Astrocyte of the spinal cord (primary cell): Measurements from ENCODE around the gene C4orf50.

Source experiments
- DNase-seq: peaks from one replicate; pipeline ENCODE4 v3.0.0; 2011; ENCODE audit warnings: low read depth, low spot score
- H3K4me3 ChIP-seq: 2 replicates; pipeline ENCODE4 v1.5.1; 2011; ENCODE audit warnings: low read depth, mild to moderate bottlenecking, low read length, moderate library complexity
- in situ Hi-C: cut with HindIII; loops from 2 replicates; pipeline ENCODE4 v1.10.0; 2017; ENCODE audit warnings: low sequenced_read_pairs
- TF ChIP-seq, protein P1 (sequence below): IDR thresholded peaks from 2 replicates; pipeline ENCODE4 v1.5.1; 2012; ENCODE audit warnings: low read depth, mild to moderate bottlenecking, low read length, inconsistent platforms

Gene C4orf50

DNA sequence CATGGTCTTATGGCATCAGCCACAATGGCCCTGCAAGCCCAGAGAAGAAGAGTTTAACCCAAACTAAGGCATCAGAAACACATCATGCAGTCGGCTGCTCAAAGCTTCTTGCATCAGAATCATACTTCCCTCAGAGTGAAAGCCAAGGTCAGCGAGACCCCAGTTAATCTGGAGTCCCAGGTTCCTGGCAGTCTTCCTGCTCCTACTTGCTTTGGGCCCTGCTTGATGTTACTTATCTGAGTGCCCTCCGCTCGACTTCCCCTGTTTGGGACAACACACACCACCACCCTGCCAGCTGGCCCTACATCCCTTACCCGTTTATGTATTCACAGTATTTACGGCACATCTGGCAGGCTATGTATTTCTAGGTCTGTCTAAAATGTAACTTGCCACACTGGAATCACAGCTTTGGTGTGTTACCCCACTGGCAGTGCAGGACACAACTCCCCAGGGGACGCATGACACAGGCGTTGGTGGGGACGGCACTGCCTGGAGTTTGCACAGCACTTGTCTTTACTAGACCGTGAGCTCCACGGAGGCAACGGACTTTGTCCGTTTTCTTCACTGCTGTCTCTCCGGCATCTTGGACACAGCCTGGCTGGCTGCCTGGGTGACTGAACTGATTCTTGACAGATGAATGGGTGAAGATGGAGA lies 148.1 kb downstream of the C4orf50 start:
- in situ Hi-C loops = no loop called here
- H3K4me3 ChIP-seq = no peak overlapping the region
- TF ChIP-seq, protein P1, sequence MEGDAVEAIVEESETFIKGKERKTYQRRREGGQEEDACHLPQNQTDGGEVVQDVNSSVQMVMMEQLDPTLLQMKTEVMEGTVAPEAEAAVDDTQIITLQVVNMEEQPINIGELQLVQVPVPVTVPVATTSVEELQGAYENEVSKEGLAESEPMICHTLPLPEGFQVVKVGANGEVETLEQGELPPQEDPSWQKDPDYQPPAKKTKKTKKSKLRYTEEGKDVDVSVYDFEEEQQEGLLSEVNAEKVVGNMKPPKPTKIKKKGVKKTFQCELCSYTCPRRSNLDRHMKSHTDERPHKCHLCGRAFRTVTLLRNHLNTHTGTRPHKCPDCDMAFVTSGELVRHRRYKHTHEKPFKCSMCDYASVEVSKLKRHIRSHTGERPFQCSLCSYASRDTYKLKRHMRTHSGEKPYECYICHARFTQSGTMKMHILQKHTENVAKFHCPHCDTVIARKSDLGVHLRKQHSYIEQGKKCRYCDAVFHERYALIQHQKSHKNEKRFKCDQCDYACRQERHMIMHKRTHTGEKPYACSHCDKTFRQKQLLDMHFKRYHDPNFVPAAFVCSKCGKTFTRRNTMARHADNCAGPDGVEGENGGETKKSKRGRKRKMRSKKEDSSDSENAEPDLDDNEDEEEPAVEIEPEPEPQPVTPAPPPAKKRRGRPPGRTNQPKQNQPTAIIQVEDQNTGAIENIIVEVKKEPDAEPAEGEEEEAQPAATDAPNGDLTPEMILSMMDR = no peak
- no peak for DNase-seq

DNA sequence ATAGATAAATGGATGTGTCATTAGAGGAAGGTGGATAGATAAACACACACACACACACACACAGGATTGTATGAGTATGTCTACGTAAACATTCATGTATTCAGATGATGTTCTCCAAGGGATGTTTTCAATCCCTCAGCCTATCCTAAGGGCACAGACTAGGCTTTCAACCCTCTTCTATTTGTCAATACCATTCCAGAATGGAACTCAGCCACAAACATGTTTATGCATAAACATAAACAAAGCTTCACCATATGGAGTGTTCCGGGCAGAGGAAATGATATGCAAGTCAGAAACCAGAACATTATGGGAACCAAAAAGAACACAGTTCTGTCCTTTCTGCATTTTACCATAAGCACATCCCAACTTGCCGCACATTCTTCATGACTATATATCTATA lies 150.4 kb downstream of the C4orf50 start:
- in situ Hi-C loops = no loop called here
- TF ChIP-seq, protein P1 = no peak
- DNase-seq = no peak
- no peak overlapping the region for H3K4me3 ChIP-seq

DNA sequence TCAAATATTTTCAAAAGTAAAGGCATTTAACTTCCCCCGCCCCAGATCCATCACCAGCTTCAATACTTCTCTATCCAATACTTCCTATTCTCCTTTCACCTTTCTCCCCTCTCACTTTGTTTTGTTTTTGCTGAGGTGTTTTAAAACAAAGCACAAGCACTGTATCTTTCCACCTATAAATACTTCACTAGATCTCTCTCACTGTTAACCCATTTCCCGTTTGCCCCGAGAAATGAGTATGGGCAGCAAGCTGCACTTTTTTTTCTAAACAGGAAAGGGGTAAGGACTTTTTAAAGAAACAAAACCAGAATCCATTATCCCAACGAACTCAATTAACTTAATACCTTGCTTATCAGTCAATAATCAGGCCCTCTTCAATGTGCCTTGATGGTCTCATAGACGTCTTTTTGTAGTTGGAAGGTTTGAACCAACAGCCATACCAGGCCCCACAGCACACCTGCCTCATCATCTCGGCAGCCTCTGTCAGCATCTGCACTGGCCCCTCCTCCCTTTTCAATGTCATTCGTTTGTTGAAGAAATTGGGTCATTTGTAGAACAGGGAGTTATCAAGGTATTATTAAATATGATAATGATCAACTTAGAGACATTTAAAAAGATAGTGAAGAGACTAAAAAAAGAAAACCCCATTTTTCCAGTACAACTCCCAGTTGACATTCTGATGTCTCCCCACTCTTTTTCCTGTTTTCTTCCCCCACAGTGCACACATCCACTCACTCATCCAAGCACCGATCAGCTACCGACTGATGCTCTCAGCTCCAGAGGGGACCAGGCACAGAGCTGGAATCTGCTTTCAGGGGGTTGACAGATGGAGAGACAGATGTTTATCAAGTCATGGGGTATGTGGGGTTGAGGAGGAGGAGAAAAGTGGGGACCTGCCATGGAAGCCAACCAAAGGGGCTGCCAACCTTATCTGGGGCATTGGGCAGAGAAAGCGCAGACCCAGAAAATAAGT lies 151.1 kb downstream of the C4orf50 start:
- TF ChIP-seq, protein P1 = no peak
- in situ Hi-C loops = no loop called here
- H3K4me3 ChIP-seq = no peak overlapping the region
- no peak for DNase-seq

DNA sequence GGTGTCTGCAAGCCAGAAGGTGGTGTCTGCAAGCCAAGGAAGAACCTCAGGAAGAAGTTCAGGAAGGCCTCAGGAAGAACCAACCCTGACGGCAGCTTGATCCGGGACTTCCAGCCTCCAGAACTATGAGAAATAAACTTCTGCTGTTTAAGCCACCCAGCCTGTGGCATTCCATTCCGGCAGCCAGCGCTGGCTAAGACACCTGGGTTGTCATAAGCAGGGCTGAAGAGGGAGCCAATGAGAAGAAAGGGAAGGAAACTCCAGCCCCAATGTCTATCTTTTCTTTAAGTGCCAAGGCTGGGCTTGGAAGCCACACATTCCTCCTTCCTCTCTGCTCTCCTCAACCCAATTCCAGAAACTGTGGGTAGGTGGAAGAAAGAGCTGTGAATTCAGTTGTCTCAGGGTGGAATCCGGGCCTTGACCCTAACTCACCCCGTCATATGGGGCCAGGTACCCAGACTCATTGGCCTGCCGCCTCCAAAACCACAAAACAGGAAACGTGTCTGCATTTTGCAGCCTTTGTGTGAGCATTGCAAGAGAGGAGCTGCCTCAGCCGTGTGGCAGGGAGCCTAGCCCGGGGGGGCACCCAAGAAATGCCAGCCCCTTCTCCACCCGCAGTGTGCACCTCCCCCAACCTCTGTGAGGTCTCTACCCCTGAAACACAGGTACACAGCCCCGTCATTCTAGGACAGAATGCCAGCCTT lies 152.2 kb downstream of the C4orf50 start:
- TF ChIP-seq, protein P1 = no peak
- H3K4me3 ChIP-seq = no peak overlapping the region
- DNase-seq = no peak
- in situ Hi-C loops = no loop called here

DNA sequence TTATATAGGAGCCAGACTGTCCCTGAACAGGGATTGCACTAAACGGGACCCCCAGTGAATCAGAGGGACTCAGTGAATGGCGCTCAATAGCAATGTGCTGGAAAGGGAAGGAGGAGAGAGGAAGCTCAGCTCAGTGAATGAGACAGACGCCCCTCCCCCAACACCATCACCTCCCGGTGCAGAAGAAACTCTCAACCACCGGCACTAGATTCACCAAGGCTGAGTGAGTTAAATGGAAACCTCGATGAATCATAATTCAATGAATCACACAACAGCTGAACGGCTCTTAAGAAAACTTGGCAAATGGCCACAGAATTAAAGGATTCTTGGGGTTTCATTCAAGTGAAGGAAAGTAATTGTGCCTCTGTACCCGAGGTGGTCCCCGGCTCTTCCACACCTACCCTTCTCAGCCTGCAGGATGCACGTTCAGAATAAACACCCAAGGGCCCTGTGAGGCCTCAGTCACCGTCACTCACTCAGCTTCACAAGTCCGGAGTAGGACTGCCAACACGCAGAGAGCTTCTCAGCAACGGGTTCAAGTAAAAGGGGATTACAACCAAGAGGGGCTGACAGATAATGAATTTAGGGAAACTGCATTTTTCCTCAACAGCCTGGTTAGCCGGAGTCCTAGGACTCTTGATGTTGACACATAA lies 154.6 kb downstream of the C4orf50 start:
- in situ Hi-C loops = no loop called here
- H3K4me3 ChIP-seq = no peak overlapping the region
- TF ChIP-seq, protein P1 = no peak
- DNase-seq = peak; percentile 93
